ENCODE measurements around the gene DOCK4.

Gene DOCK4

DNA sequence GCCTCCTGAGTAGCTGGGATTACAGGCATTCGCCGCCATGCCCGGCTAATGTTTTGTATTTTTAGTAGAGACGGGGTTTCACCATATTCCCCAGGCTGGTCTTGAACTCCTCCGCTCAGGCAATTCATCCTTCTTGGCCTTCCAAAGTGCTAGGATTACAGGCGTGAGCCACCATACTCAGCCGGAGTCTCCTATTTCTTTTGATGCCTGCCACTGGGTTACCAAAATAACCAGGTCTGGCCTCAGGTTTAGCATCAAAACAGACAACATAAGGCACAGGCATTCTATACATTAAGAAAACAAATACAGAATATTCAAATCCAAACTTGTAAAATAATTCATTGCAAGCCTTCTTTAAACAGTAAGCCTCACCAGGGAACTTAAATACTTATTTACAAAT is 354.1 kb downstream of the DOCK4 start:
- WGBS (ENCODE audit: extremely low coverage, insufficient coverage, low lambda C conversion rate) = no CpG with 5 or more reads among the region's 7 CpGs
- DNase-seq = no peak
- Histone ChIP-seq H3K18ac (ENCODE audit: low read length) (no peak overlapping the region), H2BK15ac (replicated peaks; ENCODE audit: low read depth) (no peak overlapping the region), H3K56ac (ENCODE audit: low read length) (no peak overlapping the region), H4K8ac (ENCODE audit: low read depth, low read length) (no peak overlapping the region), H2BK5ac (ENCODE audit: low read length) (no peak overlapping the region), H3K23ac (ENCODE audit: low read length) (no peak overlapping the region), H3K79me1 (ENCODE audit: low read length) (no peaks in the 10 kb centered on the region), H3K79me2 (ENCODE audit: control insufficient read depth, insufficient read depth, low read length) (no peaks in the 10 kb centered on the region), H3K27ac (ENCODE audit: low read depth, low read length) (no peak overlapping the region), H3K4ac (ENCODE audit: low read depth, low read length) (no peak overlapping the region), H3K4me2 (ENCODE audit: low read length) (no peak overlapping the region), H2AK5ac (ENCODE audit: low read length) (no peak overlapping the region), H2BK120ac (ENCODE audit: low read depth, low read length) (no peak overlapping the region), H3K4me1 (ENCODE audit: control insufficient read depth, low read depth, low read length) (peaks cover 8% of the 10 kb centered on the region), H3K4me3 (ENCODE audit: low read length) (no peak overlapping the region), H3K9ac (ENCODE audit: low read length) (no peak overlapping the region), H3K36me3 (ENCODE audit: control insufficient read depth, insufficient read depth, low read length) (no peaks in the 10 kb centered on the region), H4K5ac (ENCODE audit: low read length) (no peak overlapping the region), H3K27me3 (ENCODE audit: insufficient read depth, low read length, poor library complexity) (no peaks in the 10 kb centered on the region)

DNA sequence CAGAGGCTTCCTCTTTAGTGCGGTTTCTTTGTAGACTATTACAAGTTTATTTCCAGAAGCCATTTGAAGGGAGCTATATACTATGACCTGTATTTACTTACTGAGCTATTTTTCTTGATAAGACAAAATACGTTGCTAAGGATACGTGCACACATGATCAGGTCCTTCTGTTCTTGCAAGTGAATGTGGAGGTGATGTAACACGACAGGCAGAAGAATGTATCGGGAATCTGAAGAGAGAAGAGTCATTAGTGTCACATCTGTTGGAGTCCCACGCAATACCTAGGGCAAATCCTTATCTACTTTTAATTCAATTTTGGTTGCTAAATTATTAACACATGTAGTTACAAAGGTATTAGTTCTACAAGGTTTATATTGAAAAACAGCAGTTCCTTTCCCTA is 359.3 kb downstream of the DOCK4 start:
- Histone ChIP-seq H3K4ac (ENCODE audit: low read depth, low read length) (no peak overlapping the region), H3K79me2 (ENCODE audit: control insufficient read depth, insufficient read depth, low read length) (no peaks in the 10 kb centered on the region), H2AK5ac (ENCODE audit: low read length) (no peak overlapping the region), H4K8ac (ENCODE audit: low read depth, low read length) (no peak overlapping the region), H3K4me2 (ENCODE audit: low read length) (no peak overlapping the region), H3K4me3 (ENCODE audit: low read length) (no peak overlapping the region), H3K27ac (ENCODE audit: low read depth, low read length) (no peak overlapping the region), H3K18ac (ENCODE audit: low read length) (no peak overlapping the region), H4K5ac (ENCODE audit: low read length) (no peak overlapping the region), H2BK120ac (ENCODE audit: low read depth, low read length) (no peak overlapping the region), H3K27me3 (ENCODE audit: insufficient read depth, low read length, poor library complexity) (no peaks in the 10 kb centered on the region), H3K79me1 (ENCODE audit: low read length) (no peaks in the 10 kb centered on the region), H3K4me1 (ENCODE audit: control insufficient read depth, low read depth, low read length) (no peaks in the 10 kb centered on the region), H3K9ac (ENCODE audit: low read length) (no peak overlapping the region), H3K23ac (ENCODE audit: low read length) (no peak overlapping the region), H3K36me3 (ENCODE audit: control insufficient read depth, insufficient read depth, low read length) (peaks cover 2% of the 10 kb centered on the region), H3K56ac (ENCODE audit: low read length) (no peak overlapping the region), H2BK15ac (replicated peaks; ENCODE audit: low read depth) (no peak overlapping the region), H2BK5ac (ENCODE audit: low read length) (no peak overlapping the region)
- no CpG with 5 or more reads among the region's 6 CpGs for WGBS (ENCODE audit: extremely low coverage, insufficient coverage, low lambda C conversion rate)
- peak; percentile 36 for DNase-seq

DNA sequence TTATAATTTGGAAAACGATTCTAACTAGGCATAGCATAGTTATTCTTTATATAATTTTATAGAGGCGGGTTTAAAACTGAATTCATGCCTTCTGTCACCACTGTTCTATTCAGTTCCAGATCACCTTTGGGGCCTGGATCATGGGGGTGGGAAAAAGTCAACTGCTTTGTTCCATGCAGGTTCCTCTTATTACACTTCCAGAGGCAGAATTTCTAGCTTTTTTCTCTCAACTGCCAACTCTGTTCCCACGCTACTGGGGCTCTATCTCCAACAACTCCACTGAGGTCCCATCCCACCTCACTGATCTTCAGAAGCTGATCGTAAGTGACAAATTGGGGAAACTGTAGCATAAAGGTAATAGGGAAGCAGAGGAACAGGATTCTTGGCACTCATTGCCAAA is 360.3 kb downstream of the DOCK4 start:
- H4K8ac ChIP-seq (ENCODE audit: low read depth, low read length) = no peak overlapping the region
- no peak overlapping the region for H2AK5ac ChIP-seq (ENCODE audit: low read length)
- no peak for DNase-seq
- no peaks in the 10 kb centered on the region for H3K27me3 ChIP-seq (ENCODE audit: insufficient read depth, low read length, poor library complexity)
- H3K4ac ChIP-seq (ENCODE audit: low read depth, low read length) = no peak overlapping the region
- no peak overlapping the region for H2BK15ac ChIP-seq (replicated peaks; ENCODE audit: low read depth)
- H3K4me2 ChIP-seq (ENCODE audit: low read length) = no peak overlapping the region
- no peak overlapping the region for H3K9ac ChIP-seq (ENCODE audit: low read length)
- no CpG with 5 or more reads among the region's 4 CpGs for WGBS (ENCODE audit: extremely low coverage, insufficient coverage, low lambda C conversion rate)
- H3K4me3 ChIP-seq (ENCODE audit: low read length) = no peak overlapping the region
- no peak overlapping the region for H4K5ac ChIP-seq (ENCODE audit: low read length)
- no peaks in the 10 kb centered on the region for H3K4me1 ChIP-seq (ENCODE audit: control insufficient read depth, low read depth, low read length)
- H3K79me1 ChIP-seq (ENCODE audit: low read length) = no peaks in the 10 kb centered on the region
- peaks cover 2% of the 10 kb centered on the region for H3K36me3 ChIP-seq (ENCODE audit: control insufficient read depth, insufficient read depth, low read length)
- no peak overlapping the region for H3K27ac ChIP-seq (ENCODE audit: low read depth, low read length)
- H3K18ac ChIP-seq (ENCODE audit: low read length) = no peak overlapping the region
- H3K23ac ChIP-seq (ENCODE audit: low read length) = no peak overlapping the region
- no peaks in the 10 kb centered on the region for H3K79me2 ChIP-seq (ENCODE audit: control insufficient read depth, insufficient read depth, low read length)
- H3K56ac ChIP-seq (ENCODE audit: low read length) = no peak overlapping the region
- no peak overlapping the region for H2BK5ac ChIP-seq (ENCODE audit: low read length)
- H2BK120ac ChIP-seq (ENCODE audit: low read depth, low read length) = no peak overlapping the region

- no peaks in the 10 kb centered on the region for H3K27me3 ChIP-seq (ENCODE audit: insufficient read depth, low read length, poor library complexity)
- H3K56ac ChIP-seq (ENCODE audit: low read length) = no peak overlapping the region
- no peak overlapping the region for H4K8ac ChIP-seq (ENCODE audit: low read depth, low read length)
- no peak overlapping the region for H2BK120ac ChIP-seq (ENCODE audit: low read depth, low read length)
- H3K4me2 ChIP-seq (ENCODE audit: low read length) = no peak overlapping the region
- peaks cover 2% of the 10 kb centered on the region for H3K36me3 ChIP-seq (ENCODE audit: control insufficient read depth, insufficient read depth, low read length)
- no peak overlapping the region for H3K9ac ChIP-seq (ENCODE audit: low read length)
- no peaks in the 10 kb centered on the region for H3K79me1 ChIP-seq (ENCODE audit: low read length)
- no peak overlapping the region for H3K18ac ChIP-seq (ENCODE audit: low read length)
- H3K27ac ChIP-seq (ENCODE audit: low read depth, low read length) = no peak overlapping the region
- H3K4ac ChIP-seq (ENCODE audit: low read depth, low read length) = no peak overlapping the region
- H2AK5ac ChIP-seq (ENCODE audit: low read length) = no peak overlapping the region
- H3K23ac ChIP-seq (ENCODE audit: low read length) = no peak overlapping the region
- H3K79me2 ChIP-seq (ENCODE audit: control insufficient read depth, insufficient read depth, low read length) = no peaks in the 10 kb centered on the region
- no peak overlapping the region for H2BK15ac ChIP-seq (replicated peaks; ENCODE audit: low read depth)
- no CpG with 5 or more reads among the region's 4 CpGs for WGBS (ENCODE audit: extremely low coverage, insufficient coverage, low lambda C conversion rate)
- H3K4me1 ChIP-seq (ENCODE audit: control insufficient read depth, low read depth, low read length) = no peaks in the 10 kb centered on the region
- H4K5ac ChIP-seq (ENCODE audit: low read length) = no peak overlapping the region
- no peak overlapping the region for H3K4me3 ChIP-seq (ENCODE audit: low read length)
- DNase-seq = no peak
- H2BK5ac ChIP-seq (ENCODE audit: low read length) = no peak overlapping the region
Observed at GRCh38 chr7:111844904-111845671, 361.1 kb downstream of the DOCK4 start.

DNA sequence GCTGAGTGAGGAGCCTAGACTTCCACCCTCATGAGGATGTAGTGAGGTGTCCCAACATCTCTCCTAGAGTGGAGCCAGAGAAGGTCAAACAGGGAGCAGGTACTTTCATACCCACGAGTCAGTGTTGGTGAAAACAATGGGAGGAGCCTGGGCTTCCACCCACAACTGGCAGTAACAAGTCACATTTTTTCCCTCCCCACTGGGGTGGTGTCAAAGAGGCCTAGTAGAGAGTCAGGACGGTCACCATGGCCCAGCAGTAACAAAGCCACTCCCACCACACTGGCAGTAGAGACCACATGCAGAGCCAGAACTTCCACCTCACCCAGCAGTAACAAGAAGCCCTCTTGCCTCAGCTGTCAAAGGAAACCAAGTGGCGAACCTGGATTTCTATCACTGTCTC is 363.7 kb downstream of the DOCK4 start:
- Histone ChIP-seq H3K36me3 (ENCODE audit: control insufficient read depth, insufficient read depth, low read length) (peaks cover 2% of the 10 kb centered on the region), H3K9ac (ENCODE audit: low read length) (no peak overlapping the region), H3K27ac (ENCODE audit: low read depth, low read length) (no peak overlapping the region), H2BK15ac (replicated peaks; ENCODE audit: low read depth) (no peak overlapping the region), H2AK5ac (ENCODE audit: low read length) (no peak overlapping the region), H3K4me2 (ENCODE audit: low read length) (no peak overlapping the region), H3K79me1 (ENCODE audit: low read length) (no peaks in the 10 kb centered on the region), H3K18ac (ENCODE audit: low read length) (no peak overlapping the region), H3K4me3 (ENCODE audit: low read length) (no peak overlapping the region), H4K8ac (ENCODE audit: low read depth, low read length) (no peak overlapping the region), H4K5ac (ENCODE audit: low read length) (no peak overlapping the region), H3K27me3 (ENCODE audit: insufficient read depth, low read length, poor library complexity) (no peaks in the 10 kb centered on the region), H3K23ac (ENCODE audit: low read length) (no peak overlapping the region), H3K4me1 (ENCODE audit: control insufficient read depth, low read depth, low read length) (no peaks in the 10 kb centered on the region), H3K56ac (ENCODE audit: low read length) (no peak overlapping the region), H2BK120ac (ENCODE audit: low read depth, low read length) (no peak overlapping the region), H3K79me2 (ENCODE audit: control insufficient read depth, insufficient read depth, low read length) (no peaks in the 10 kb centered on the region), H2BK5ac (ENCODE audit: low read length) (no peak overlapping the region), H3K4ac (ENCODE audit: low read depth, low read length) (no peak overlapping the region)
- peak; percentile 37 for DNase-seq
- WGBS (ENCODE audit: extremely low coverage, insufficient coverage, low lambda C conversion rate) = no CpG with 5 or more reads among the region's 3 CpGs
